ENCODE data around the gene HOATZ.

The HOATZ gene

DNA sequence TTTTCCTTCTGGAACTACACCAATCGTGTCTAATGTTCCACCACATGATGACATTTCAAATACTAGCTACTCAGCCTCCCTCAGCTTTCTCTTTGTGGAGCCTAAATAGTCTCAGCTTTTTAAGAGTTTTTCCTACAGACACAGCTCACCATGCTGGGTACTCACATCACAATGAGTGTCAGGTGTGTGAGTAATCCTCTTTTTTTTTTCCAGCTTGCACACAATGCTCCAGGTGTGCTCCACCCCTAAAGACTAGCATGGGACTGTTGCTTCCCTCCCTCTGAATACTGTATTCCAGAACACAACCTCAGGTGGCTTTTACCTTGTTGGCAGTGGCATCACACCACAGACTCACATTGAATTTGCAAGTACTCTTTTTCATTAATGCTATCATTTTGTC lies 14.1 kb upstream of the HOATZ start:
- TF ChIP-seq, protein P1, sequence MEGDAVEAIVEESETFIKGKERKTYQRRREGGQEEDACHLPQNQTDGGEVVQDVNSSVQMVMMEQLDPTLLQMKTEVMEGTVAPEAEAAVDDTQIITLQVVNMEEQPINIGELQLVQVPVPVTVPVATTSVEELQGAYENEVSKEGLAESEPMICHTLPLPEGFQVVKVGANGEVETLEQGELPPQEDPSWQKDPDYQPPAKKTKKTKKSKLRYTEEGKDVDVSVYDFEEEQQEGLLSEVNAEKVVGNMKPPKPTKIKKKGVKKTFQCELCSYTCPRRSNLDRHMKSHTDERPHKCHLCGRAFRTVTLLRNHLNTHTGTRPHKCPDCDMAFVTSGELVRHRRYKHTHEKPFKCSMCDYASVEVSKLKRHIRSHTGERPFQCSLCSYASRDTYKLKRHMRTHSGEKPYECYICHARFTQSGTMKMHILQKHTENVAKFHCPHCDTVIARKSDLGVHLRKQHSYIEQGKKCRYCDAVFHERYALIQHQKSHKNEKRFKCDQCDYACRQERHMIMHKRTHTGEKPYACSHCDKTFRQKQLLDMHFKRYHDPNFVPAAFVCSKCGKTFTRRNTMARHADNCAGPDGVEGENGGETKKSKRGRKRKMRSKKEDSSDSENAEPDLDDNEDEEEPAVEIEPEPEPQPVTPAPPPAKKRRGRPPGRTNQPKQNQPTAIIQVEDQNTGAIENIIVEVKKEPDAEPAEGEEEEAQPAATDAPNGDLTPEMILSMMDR (conservative IDR thresholded peaks at IDR 0.05), result no peak
- TF ChIP-seq ZFX (IDR thresholded peaks at IDR 0.05), result no peak
- H3K27ac ChIP-seq, result no peak overlapping the region

DNA sequence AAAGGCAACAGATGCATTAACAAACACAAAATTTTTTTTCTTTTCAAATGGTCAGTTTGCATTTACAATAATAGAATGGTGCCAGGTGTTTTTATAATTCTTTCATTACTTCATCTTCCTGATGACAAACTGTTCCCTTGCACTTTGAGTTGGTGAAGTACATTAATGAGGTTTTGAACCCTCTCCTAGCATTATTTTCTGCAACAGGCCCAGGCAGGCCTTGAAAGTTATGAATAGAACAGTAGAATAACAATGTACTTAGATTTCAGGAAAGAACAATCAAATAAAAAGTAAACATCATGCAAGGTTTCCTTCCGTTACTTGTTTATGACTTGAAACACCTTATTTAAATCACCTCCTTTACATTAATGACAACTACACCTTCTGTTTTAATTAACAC lies 12.0 kb upstream of the HOATZ start:
- TF ChIP-seq, protein P1 (conservative IDR thresholded peaks at IDR 0.05), result no peak
- no peak for TF ChIP-seq ZFX (IDR thresholded peaks at IDR 0.05)
- no peak overlapping the region for H3K27ac ChIP-seq

DNA sequence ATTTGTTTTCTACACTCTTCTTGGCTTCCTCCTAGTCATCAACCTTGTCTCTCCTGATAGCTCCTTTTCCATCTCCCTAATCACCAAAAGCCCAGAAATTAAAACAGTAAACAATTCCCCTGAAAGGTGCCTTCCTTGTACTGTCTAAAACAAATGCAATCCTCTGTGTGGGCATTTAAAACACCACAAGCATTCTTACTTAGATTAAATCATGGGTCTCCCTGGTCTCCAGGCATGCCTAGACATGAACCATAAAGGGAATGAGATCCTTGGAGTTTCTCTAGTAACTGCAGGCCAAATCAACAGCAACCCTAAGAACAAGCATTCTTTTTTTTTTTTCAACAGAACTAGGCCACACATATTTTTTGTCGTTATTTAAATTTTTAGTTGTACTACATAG lies 4.3 kb upstream of the HOATZ start:
- no peak overlapping the region for H3K27ac ChIP-seq
- no peak for TF ChIP-seq ZFX (IDR thresholded peaks at IDR 0.05)
- TF ChIP-seq, protein P1 (conservative IDR thresholded peaks at IDR 0.05), result no peak

DNA sequence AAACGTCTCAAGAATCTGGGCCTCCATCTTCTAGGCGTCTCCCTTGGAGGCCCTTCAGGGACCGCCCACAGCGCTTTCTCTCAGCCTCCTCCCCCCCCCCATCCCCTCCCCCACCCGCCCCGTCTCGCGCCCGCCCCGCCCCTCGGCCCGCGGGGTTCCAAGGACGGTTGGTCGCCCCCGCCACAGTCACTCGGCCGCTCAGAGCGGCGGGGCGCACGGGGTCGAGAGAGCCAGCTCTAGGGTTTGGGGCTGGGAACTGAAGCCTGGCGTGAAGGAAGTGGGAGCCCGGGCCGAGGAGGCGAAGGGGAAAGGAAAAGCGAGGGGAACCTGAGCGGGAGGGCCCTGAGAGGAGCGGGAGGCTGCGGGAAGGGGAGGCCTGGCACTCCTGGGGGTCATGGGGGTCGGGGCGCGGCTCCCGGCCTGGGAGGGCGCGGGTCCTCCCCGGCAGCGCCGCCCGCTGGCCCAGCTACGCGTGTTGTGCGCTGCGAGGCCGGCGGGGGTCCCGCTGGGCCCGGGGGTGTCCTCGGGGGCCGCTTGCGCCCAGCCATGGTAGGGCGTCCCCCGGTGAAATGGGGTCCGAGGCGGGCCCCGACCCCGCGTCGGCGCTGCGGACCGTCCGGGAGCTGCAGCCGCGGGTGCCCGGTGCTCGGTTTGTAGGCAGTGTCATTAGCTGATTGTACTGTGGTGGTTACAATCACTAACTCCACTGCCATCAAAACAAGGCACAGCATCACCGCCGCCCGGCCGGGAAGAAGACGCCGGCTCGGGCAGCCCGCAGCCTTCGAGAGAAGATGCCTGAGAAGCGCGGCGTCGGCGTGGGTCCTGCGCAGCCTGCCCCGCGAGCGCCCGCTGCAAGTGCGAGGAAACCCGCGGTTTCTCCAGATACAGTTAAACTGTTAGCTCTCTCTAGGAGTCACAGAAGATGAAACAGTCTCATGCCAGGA lies 2.0 kb upstream of the HOATZ start, which contains the start of gene BTG4:
Gene BTG4, minus strand, starts transcription at position 91 of the 944 bp plus-strand sequence. CDS start 13,610 bp downstream, outside the sequence.
- TF ChIP-seq, protein P1 (conservative IDR thresholded peaks at IDR 0.05), result no peak
- TF ChIP-seq ZFX (IDR thresholded peaks at IDR 0.05), result no peak
- no peak within 1 kb of the TSS for H3K27ac ChIP-seq

DNA sequence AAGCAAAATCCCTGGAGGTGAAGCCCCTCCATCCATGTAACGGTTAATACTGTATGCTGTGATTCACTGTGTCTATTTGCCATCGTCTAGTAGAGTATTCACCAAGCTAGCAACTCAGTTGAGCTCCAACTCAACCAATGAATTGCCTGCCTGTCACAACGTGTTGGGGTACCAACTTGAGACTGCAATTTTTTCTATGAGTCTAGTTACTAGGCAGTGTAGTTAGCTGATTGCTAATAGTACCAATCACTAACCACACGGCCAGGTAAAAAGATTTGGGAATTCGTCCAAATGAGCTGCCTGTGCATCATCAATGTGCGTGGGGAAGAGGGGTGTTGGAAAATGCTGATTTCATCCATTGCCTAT lies 1.4 kb upstream of the HOATZ start:
- no peak for TF ChIP-seq ZFX (IDR thresholded peaks at IDR 0.05)
- no peak overlapping the region for H3K27ac ChIP-seq

DNA sequence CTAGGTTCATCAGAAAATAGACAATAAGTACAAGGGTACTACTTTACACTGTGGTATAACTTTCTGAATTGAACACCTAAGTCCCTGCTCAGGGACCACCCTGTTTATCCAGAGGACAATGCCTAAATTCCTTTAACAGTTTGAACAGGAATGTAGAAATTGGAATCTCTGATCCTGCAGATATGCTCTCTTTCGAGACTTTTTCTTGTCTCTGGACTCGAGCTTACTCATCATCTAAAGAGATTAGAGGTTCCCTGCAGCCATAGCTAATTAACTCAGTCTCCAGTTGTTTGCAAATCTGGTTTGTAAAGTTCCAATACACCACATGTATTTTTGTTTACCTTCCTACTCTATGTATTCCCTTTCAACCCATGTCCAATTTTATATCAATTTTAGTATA lies 1.0 kb downstream of the HOATZ start:
- TF ChIP-seq, protein P1 (conservative IDR thresholded peaks at IDR 0.05), result no peak
- TF ChIP-seq ZFX (IDR thresholded peaks at IDR 0.05), result no peak
- H3K27ac ChIP-seq, result no peak overlapping the region

DNA sequence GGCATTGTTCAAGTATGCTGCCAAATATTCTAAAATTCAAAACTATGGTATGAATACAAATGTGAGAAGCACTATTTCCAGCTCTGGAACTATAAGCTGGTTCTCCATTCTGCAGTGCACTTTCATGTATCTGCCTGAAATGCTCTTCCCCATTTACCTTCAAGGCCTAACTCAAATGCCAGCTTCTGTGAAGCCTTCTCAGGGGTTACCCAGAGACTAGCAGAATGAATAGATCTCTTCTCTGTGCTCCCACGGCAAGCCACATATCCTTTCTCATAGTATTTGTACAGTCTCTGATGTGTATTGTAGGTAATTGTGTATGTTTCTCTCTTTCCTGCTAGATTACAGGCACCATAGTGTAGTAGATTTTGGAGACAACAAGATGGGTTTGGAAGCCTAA lies 4.1 kb downstream of the HOATZ start:
- no peak overlapping the region for H3K27ac ChIP-seq
- TF ChIP-seq ZFX (IDR thresholded peaks at IDR 0.05), result no peak
- TF ChIP-seq, protein P1 (conservative IDR thresholded peaks at IDR 0.05), result no peak
